Liver (tissue), 3 donors: ENCODE measurements around the gene FKBP6.
"Not testable (repeated sequence)": the region's sequence is repeated elsewhere in the genome, so short reads cannot be mapped to it uniquely, and the experiment has no call there.

Experiments used
- CTCF ChIP-seq: fragments of 150-350 bp; IDR thresholded peaks from 2 replicates; pipeline ENCODE4 v1.5.1; 2017; ENCODE audit warnings: improper control_type of control experiment, low read depth, low read length; ENCODE audit not compliant: missing input control
- FOXA1 ChIP-seq: IDR thresholded peaks from 2 replicates; pipeline ENCODE4 v1.6.1; 2016; ENCODE audit warnings: antibody characterized with exemption
- GABPA ChIP-seq, 2 donors: IDR thresholded peaks in 1 of 2; conservative IDR thresholded peaks in 1 of 2; 2 replicates each; pipeline ENCODE4 v1.6.1; 2016; ENCODE audit warnings: antibody characterized with exemption in 2 of 2, mild to moderate bottlenecking in 1 of 2, moderate library complexity in 1 of 2
- HNF4G ChIP-seq: IDR thresholded peaks from 2 replicates; pipeline ENCODE4 v1.6.1; 2016; ENCODE audit warnings: antibody characterized with exemption
- JUND ChIP-seq, 2 donors: IDR thresholded peaks; 2 replicates each; pipeline ENCODE4 v1.6.1; 2016; ENCODE audit warnings: antibody characterized with exemption in 2 of 2
- MAX ChIP-seq: IDR thresholded peaks from 2 replicates; pipeline ENCODE4 v1.6.1; 2016; ENCODE audit warnings: antibody characterized with exemption
- RAD21 ChIP-seq, 2 donors: IDR thresholded peaks; 2 replicates each; pipeline ENCODE4 v1.6.1; 2016; ENCODE audit warnings: antibody characterized with exemption in 2 of 2, mild to moderate bottlenecking in 2 of 2
- REST ChIP-seq: IDR thresholded peaks from 2 replicates; pipeline ENCODE4 v1.6.1; 2016; ENCODE audit warnings: antibody characterized with exemption, mild to moderate bottlenecking
- SP1 ChIP-seq: IDR thresholded peaks from 2 replicates; pipeline ENCODE4 v1.6.1; 2018; ENCODE audit warnings: antibody characterized with exemption, mild to moderate bottlenecking
- TAF1 ChIP-seq: conservative IDR thresholded peaks from 2 replicates; pipeline ENCODE4 v1.6.1; 2016; ENCODE audit warnings: antibody characterized with exemption, mild to moderate bottlenecking
- YY1 ChIP-seq: IDR thresholded peaks from 2 replicates; pipeline ENCODE4 v1.6.1; 2016; ENCODE audit warnings: antibody characterized with exemption, mild to moderate bottlenecking
- ZBTB33 ChIP-seq: IDR thresholded peaks from 2 replicates; pipeline ENCODE4 v1.6.1; 2016; ENCODE audit warnings: antibody characterized with exemption
- donor health status: healthy.
- donor health status: healthy.

GRCh38 chr7:73311421-73311820 is 16.5 kb upstream of the FKBP6 start:
- TF ChIP-seq CTCF; FOXA1; RAD21 (IDR thresholded peaks at IDR 0.05); MAX; GABPA (IDR thresholded peaks at IDR 0.05 in 1 of 2, conservative IDR thresholded peaks at IDR 0.05 in 1 of 2); ZBTB33; REST; TAF1; JUND (IDR thresholded peaks at IDR 0.05); HNF4G; YY1; SP1: not testable (repeated sequence)
